Natural killer cell treated with Interleukin-12 subunit alpha and Interleukin-12 subunit beta and Interleukin-15 and Interleukin-18, amount 100 ng/mL, for 72 hours (primary cell): Measurements from ENCODE around the gene HM13. TPM values are rescaled to one million over a fixed set of nuclear protein-coding genes. Genes with fewer than 3 reads are reported as not detected.
A peak's percentile ranks its signal among the peaks of the same experiment; 100 is the strongest.
"Not testable (repeated sequence)": the region's sequence is repeated elsewhere in the genome, so short reads cannot be mapped to it uniquely, and the experiment has no call there.

ENCODE experiments used
- ATAC-seq, 2 donors: fragments of 150-1000 bp; cut with Tn5 transposase in 1 of 2; sonication (Bioruptor Pico), chemical (Tn5 transposase) in 1 of 2; 2 replicates each; pipeline ENCODE4 v1.10.0; 2021
- DNase-seq: peaks from one replicate; pipeline ENCODE4 v3.0.0; 2022; ENCODE audit warnings: low spot score
- H3K27ac Mint-ChIP-seq, 2 donors: 1 replicate in 1 of 2; 2 replicates in 1 of 2; pipeline ENCODE4 v1.8.0; 2022; ENCODE audit warnings: mixed read lengths in 2 of 2, mild to moderate bottlenecking in 1 of 2, moderate library complexity in 1 of 2
- H3K27me3 Mint-ChIP-seq, 2 donors: 1 replicate in 1 of 2; 2 replicates in 1 of 2; pipeline ENCODE4 v1.8.0; 2022; ENCODE audit warnings: mixed read lengths in 2 of 2
- H3K36me3 Mint-ChIP-seq: one replicate; pipeline ENCODE4 v1.8.0; 2022; ENCODE audit warnings: mixed read lengths
- H3K4me1 Mint-ChIP-seq, 2 donors: 1 replicate in 1 of 2; 2 replicates in 1 of 2; pipeline ENCODE4 v1.8.0; 2022; ENCODE audit warnings: low read depth in 2 of 2, mixed read lengths in 2 of 2, mild to moderate bottlenecking in 1 of 2
- H3K4me3 Mint-ChIP-seq: one replicate; pipeline ENCODE4 v1.8.0; 2022; ENCODE audit warnings: mixed read lengths
- H3K9me3 Mint-ChIP-seq: 2 replicates; pipeline ENCODE4 v1.8.0; 2022; ENCODE audit warnings: mixed read lengths
- total RNA-seq, 2 donors: library from RNA; stranded (reverse); gene quantifications; one replicate each; pipeline ENCODE4 v1.2.3, GENCODE V29; 2022

HM13 gene
- total RNA-seq, result 100 to 1,000 TPM; 233 to 257 TPM

GRCh38 chr20:31514154-31515071, at the start of gene HM13:
Gene HM13 (plus strand): TSS chr20:31514442. CDS start chr20:31514552, 110 bp downstream.
- Mint-ChIP-seq H3K4me1 (peaks cover 4 to 6% of the 10 kb centered on the region in 2 donors), H3K27me3 (no peaks in the 10 kb centered on the region), H3K36me3 (peaks cover 3% of the 10 kb centered on the region), H3K4me3 (no peak within 1 kb of the TSS), H3K9me3 (no peaks in the 10 kb centered on the region), H3K27ac (no peak within 1 kb of the TSS)
- DNase-seq (peak; percentile 90), ATAC-seq (peak; percentile 94)

GRCh38 chr20:31470946-31471345, 43.3 kb upstream of the HM13 start:
- H3K27me3 Mint-ChIP-seq, result peaks cover 18 to 23% of the 10 kb centered on the region in 2 donors
- not testable (repeated sequence) for DNase-seq, H3K4me3 Mint-ChIP-seq, H3K4me1 Mint-ChIP-seq, H3K9me3 Mint-ChIP-seq, H3K36me3 Mint-ChIP-seq, ATAC-seq, H3K27ac Mint-ChIP-seq

- Mint-ChIP-seq H3K27ac (no peak overlapping the region), H3K27me3 (peaks cover 29 to 31% of the 10 kb centered on the region in 2 donors), H3K36me3 (no peaks in the 10 kb centered on the region), H3K9me3 (no peaks in the 10 kb centered on the region), H3K4me1 (no peaks in the 10 kb centered on the region), H3K4me3 (no peak overlapping the region)
- ATAC-seq (peak in 1 of 2 donors; percentile 13), DNase-seq (no peak)
Observed at GRCh38 chr20:31472395-31473330, 41.6 kb upstream of the HM13 start.

GRCh38 chr20:31473331-31474096, 40.7 kb upstream of the HM13 start:
- H3K9me3 Mint-ChIP-seq, result no peaks in the 10 kb centered on the region
- no peaks in the 10 kb centered on the region for H3K36me3 Mint-ChIP-seq
- no peak overlapping the region for H3K27ac Mint-ChIP-seq
- DNase-seq (no peak), ATAC-seq (peak in 1 of 2 donors; percentile 9)
- peaks cover 32 to 33% of the 10 kb centered on the region in 2 donors for H3K27me3 Mint-ChIP-seq
- H3K4me1 Mint-ChIP-seq, result no peaks in the 10 kb centered on the region
- no peak overlapping the region for H3K4me3 Mint-ChIP-seq

- Mint-ChIP-seq H3K27me3 (peaks cover 33 to 34% of the 10 kb centered on the region in 2 donors), H3K4me3 (no peak overlapping the region), H3K36me3 (no peaks in the 10 kb centered on the region), H3K9me3 (no peaks in the 10 kb centered on the region), H3K27ac (no peak overlapping the region), H3K4me1 (no peaks in the 10 kb centered on the region)
- ATAC-seq (no peak), DNase-seq (no peak)
Observed at GRCh38 chr20:31474097-31474436, 40.2 kb upstream of the HM13 start.

- Mint-ChIP-seq H3K9me3 (no peaks in the 10 kb centered on the region), H3K4me3 (no peak within 1 kb of the TSS), H3K36me3 (no peaks in the 10 kb centered on the region), H3K27me3 (peaks cover 33 to 34% of the 10 kb centered on the region in 2 donors), H3K4me1 (no peaks in the 10 kb centered on the region), H3K27ac (no peak within 1 kb of the TSS)
- ATAC-seq (peak in 1 of 2 donors; percentile 56), DNase-seq (no peak)
Observed at GRCh38 chr20:31474758-31475427, 39.3 kb upstream of the HM13 start, which contains the start of the genes DEFB124 and REM1. Gene DEFB124 (minus strand): TSS chr20:31475127. CDS start chr20:31473013, 2,114 bp downstream. Gene REM1 (plus strand): TSS chr20:31475288. CDS start chr20:31476446, 1,158 bp downstream.

GRCh38 chr20:31475472-31476293, 38.6 kb upstream of the HM13 start:
- no peak overlapping the region for H3K4me3 Mint-ChIP-seq
- peaks cover 33 to 34% of the 10 kb centered on the region in 2 donors for H3K27me3 Mint-ChIP-seq
- H3K36me3 Mint-ChIP-seq, result no peaks in the 10 kb centered on the region
- H3K27ac Mint-ChIP-seq, result no peak overlapping the region
- ATAC-seq (peak in 1 of 2 donors; percentile 13), DNase-seq (no peak)
- H3K9me3 Mint-ChIP-seq, result no peaks in the 10 kb centered on the region
- H3K4me1 Mint-ChIP-seq, result no peaks in the 10 kb centered on the region

- H3K36me3 Mint-ChIP-seq, result no peaks in the 10 kb centered on the region
- no peaks in the 10 kb centered on the region for H3K9me3 Mint-ChIP-seq
- no peak overlapping the region for H3K27ac Mint-ChIP-seq
- no peaks in the 10 kb centered on the region for H3K4me1 Mint-ChIP-seq
- no peak for DNase-seq
- H3K27me3 Mint-ChIP-seq, result peaks cover 35 to 37% of the 10 kb centered on the region in 2 donors
- no peak for ATAC-seq
- no peak overlapping the region for H3K4me3 Mint-ChIP-seq
Observed at GRCh38 chr20:31476294-31476585, 38.0 kb upstream of the HM13 start.

- Mint-ChIP-seq H3K9me3 (no peaks in the 10 kb centered on the region), H3K4me3 (no peak overlapping the region), H3K4me1 (no peaks in the 10 kb centered on the region), H3K36me3 (no peaks in the 10 kb centered on the region), H3K27ac (no peak overlapping the region), H3K27me3 (peaks cover 39 to 42% of the 10 kb centered on the region in 2 donors)
- no peak for ATAC-seq
- no peak for DNase-seq
Observed at GRCh38 chr20:31476643-31477215, 37.5 kb upstream of the HM13 start.

- Mint-ChIP-seq H3K27ac (no peak overlapping the region), H3K9me3 (no peaks in the 10 kb centered on the region), H3K27me3 (peaks cover 19 to 23% of the 10 kb centered on the region in 2 donors), H3K4me1 (peaks cover 0 to 3% of the 10 kb centered on the region in 2 donors), H3K36me3 (no peaks in the 10 kb centered on the region), H3K4me3 (no peak overlapping the region)
- DNase-seq, result no peak
- ATAC-seq, result no peak
Observed at GRCh38 chr20:31484001-31484400, 30.2 kb upstream of the HM13 start.

GRCh38 chr20:31485450-31486339, 28.5 kb upstream of the HM13 start:
- Mint-ChIP-seq H3K4me3 (no peak overlapping the region), H3K36me3 (no peaks in the 10 kb centered on the region), H3K9me3 (no peaks in the 10 kb centered on the region), H3K27ac (no peak overlapping the region), H3K27me3 (peaks cover 19 to 26% of the 10 kb centered on the region in 2 donors), H3K4me1 (peaks cover 0 to 5% of the 10 kb centered on the region in 2 donors)
- DNase-seq (no peak), ATAC-seq (no peak)
